GM15510 (cell line): ENCODE data around the gene EPHA4.

ENCODE experiments used
- POLR2A ChIP-seq: IDR thresholded peaks from 3 replicates; pipeline ENCODE4 v1.6.1; 2011; ENCODE audit warnings: borderline replicate concordance; ENCODE audit not compliant: insufficient read length; ENCODE audit errors: extremely low read depth

EPHA4 gene

DNA sequence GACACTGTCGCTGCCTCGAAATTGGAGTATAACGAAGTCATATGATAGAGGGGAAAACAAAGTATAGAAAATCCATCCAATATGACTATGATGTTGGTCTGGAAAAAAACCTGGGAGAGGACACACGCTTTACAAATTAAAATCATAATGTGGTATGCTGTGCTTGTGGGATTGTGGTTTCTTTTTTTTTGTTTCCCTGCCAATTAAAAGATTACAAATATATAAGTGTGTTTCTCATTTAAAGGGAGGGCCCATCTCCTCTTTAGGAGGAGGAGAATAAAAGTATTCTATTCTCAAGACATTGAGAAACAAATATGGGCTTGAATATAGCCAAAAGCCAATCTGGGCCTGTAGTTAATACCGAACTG, 86.6 kb downstream of the EPHA4 start:
- TF ChIP-seq POLR2A: no peak

GRCh38 chr2:221484761-221485502, 87.2 kb downstream of the EPHA4 start:
- TF ChIP-seq POLR2A: no peak

- no peak for TF ChIP-seq POLR2A
These were observed 89.2 kb downstream of the EPHA4 start for GRCh38 chr2:221482666-221483455.

GRCh38 chr2:221480821-221481220, 91.3 kb downstream of the EPHA4 start:
- TF ChIP-seq POLR2A: no peak

DNA sequence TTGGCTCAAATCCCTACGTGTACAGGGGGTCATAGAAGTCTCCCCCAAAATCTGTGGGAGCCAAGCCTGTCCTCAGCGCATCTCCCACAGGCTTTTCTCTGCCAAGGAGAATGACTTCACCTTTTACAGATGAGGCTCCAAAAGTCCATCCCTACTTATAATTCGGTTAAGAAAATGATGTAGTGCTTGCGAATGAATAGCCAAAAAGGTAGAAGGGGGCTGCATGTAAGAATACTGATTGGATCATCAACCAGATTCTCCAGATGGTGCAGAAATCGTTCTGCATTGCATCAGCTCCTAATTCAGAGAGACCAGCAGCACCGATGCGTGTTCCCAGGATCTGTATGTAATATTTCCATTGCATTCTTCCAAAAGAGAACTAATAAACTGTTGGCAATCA, 91.9 kb downstream of the EPHA4 start:
- no peak for TF ChIP-seq POLR2A

DNA sequence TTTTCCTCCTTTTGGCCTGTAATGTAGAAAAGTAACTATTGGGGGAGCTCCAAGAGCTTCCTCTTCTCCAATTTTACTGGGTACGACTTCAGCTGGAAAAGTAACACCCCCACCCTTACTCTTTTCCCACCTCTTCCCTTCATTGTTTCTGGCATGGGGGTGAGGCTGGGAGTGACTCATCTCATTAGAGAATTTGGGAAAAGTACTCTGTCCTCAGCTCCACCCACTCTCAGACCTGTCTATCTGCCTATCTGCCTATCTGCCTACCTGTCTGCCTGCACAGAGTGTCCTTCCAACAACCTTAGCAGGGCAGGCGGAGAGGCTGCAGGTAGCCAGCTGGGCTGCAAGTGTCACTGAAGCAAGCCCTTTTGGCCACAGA, 93.6 kb downstream of the EPHA4 start:
- no peak for TF ChIP-seq POLR2A

DNA sequence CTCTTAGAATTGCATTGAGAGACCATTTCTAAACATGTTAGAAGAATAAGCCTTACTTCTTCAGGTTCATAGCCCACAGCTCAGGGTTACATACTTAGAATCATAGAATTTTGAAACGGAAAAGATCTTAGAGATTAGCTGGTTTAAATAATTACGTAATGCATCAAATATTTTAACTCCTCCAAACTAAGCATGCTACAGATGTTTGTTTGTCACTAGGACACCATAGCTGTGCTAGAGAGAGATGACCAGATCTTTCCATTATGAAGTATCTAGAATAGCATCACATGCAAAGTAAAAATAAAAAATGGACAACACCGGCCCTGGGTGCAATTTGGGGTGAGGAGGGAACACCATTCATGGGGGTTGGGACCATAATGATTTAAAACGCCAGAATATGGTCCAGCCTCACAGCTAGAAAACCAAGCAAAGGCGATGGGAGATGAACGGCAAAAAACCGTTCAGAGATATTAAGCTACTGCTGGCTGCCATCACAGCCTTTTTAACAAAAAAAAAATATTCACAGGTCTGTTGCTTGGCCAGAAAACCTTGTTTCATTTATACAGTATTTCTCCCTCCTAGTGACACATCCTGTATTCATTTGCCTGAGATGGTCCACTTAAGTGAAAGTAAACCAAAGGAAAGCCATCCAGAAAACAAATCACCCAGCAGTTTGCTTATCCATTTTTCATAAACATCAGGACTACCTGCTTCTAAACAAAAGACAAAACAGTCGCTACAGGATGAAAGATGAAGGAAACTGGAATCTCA, 94.2 kb downstream of the EPHA4 start:
- TF ChIP-seq POLR2A: no peak

GRCh38 chr2:221476195-221476594, 95.9 kb downstream of the EPHA4 start:
- no peak for TF ChIP-seq POLR2A

DNA sequence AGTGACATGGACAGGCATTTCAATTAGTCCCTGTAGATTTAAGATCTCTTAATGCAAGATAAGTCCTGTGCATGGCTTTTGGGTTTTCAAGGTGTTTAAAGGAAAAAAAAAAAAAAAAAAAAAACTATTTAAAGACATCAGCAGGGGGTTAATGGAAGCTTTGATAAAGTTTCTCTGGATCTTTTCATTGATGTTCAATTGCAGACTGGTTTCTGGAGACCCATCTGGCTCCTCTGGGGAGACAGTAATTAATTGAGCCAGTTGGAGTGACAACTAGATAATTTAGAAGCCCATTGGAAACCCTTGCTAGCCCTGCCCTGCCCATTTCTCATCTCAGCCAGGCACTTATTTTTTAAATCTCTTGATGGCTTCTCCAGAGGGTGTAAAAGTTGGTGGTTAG, 98.7 kb downstream of the EPHA4 start:
- TF ChIP-seq POLR2A: no peak

GRCh38 chr2:221468317-221468716, 103.8 kb downstream of the EPHA4 start:
- TF ChIP-seq POLR2A: no peak

GRCh38 chr2:221467610-221468009, 104.5 kb downstream of the EPHA4 start:
- no peak for TF ChIP-seq POLR2A

DNA sequence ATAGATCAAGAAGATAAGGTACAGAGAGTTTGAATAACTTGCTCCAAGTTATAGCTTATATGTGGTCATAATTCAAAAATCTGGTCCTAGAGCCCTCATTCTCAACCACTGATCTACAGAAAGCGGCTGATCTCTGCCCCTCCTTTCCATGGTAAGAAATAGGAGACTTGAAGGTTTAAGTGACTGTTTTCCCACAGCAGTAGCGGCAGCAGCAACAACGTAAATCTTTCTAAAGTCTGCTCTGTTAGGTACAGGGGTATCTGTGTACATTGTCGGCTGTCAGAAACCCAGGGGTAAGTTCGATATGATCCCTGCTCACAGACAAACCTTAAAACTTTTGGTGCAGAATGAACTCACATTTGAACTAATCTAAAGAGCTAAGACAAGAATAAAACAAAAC, 105.4 kb downstream of the EPHA4 start:
- TF ChIP-seq POLR2A: no peak

GRCh38 chr2:221465776-221466175, 106.3 kb downstream of the EPHA4 start:
- TF ChIP-seq POLR2A: no peak

DNA sequence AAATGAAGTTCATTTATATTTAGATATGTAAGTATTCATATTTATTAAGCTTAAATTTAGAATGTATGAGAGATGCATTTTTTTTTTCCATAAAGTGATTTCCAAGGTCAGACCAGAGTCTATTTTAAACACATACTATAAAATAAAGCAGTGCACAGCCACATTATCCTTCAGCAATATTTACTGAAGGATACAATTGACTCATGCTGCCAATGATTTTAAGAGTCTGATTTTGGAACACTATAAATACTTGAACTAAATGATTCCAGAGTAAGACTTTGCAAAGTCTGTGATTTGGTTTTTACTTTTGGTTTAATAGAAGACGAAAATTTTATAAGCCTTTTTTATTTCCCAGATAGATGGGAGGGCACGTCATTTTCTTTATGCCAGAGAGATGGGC, 107.1 kb downstream of the EPHA4 start:
- TF ChIP-seq POLR2A: no peak

- no peak for TF ChIP-seq POLR2A
These were observed 108.7 kb downstream of the EPHA4 start for GRCh38 chr2:221463241-221463896.
